H1 (cell line): Measurements from ENCODE around the gene PIP5K1C. TPM values are rescaled to one million over a fixed set of nuclear protein-coding genes. Genes with fewer than 3 reads are reported as not detected.
A peak's percentile ranks its signal among the peaks of the same experiment; 100 is the strongest.

ENCODE experiments used
- CTCF ChIA-PET: fragments of 300-600 bp; sonication (Branson Sonifier 250); formaldehyde crosslinking; loops from one replicate; lab custom pipeline; 2021; ENCODE audit not compliant: partially characterized antibody; lab: Charles Lee
- POLR2A ChIA-PET: fragments of 300-600 bp; sonication (Branson Sonifier 250); formaldehyde crosslinking; loops from one replicate; lab custom pipeline; 2021; ENCODE audit warnings: inconsistent platforms; ENCODE audit not compliant: partially characterized antibody; lab: Charles Lee
- DNase-seq, 2 experiments: peaks; one replicate each; pipeline versions ENCODE4 v3.0.0 to v3.0.0-alpha.2; 2010 to 2022; ENCODE audit warnings: low spot score in 2 of 2, low read depth in 1 of 2, mixed read lengths in 1 of 2
- FAIRE-seq: peaks from 2 replicates; lab custom pipeline; 2011; peaks lifted over from hg19 to GRCh38; lab: Jason Lieb, UNC
- H2AFZ ChIP-seq: 2 replicates; pipeline ENCODE4 v1.8.1; 2012; ENCODE audit warnings: low read length, inconsistent platforms
- H2AK5ac ChIP-seq: 2 replicates; pipeline ENCODE4 v1.6.1; 2013; ENCODE audit warnings: low read depth, low read length
- H2BK120ac ChIP-seq: replicated peaks from 2 replicates; pipeline ENCODE3; 2013; ENCODE audit warnings: low read depth, low read length, inconsistent platforms
- H2BK12ac ChIP-seq: 2 replicates; pipeline ENCODE4 v1.6.1; 2013; ENCODE audit warnings: low read depth, low read length
- H2BK15ac ChIP-seq: 2 replicates; pipeline ENCODE4 v1.6.1; 2013; ENCODE audit warnings: low read length
- H2BK20ac ChIP-seq: 2 replicates; pipeline ENCODE4 v1.6.1; 2013; ENCODE audit warnings: low read length
- H2BK5ac ChIP-seq: 2 replicates; pipeline ENCODE4 v1.6.1; 2013; ENCODE audit warnings: low read depth, low read length
- H3K14ac ChIP-seq: 2 replicates; pipeline ENCODE4 v1.6.1; 2013; ENCODE audit warnings: inconsistent platforms; ENCODE audit not compliant: insufficient read length
- H3K18ac ChIP-seq: 2 replicates; pipeline ENCODE4 v1.6.1; 2013; ENCODE audit warnings: low read length; ENCODE audit errors: extremely low read depth
- H3K23ac ChIP-seq: 2 replicates; pipeline ENCODE4 v1.6.1; 2013; ENCODE audit warnings: inconsistent platforms; ENCODE audit not compliant: insufficient read length
- H3K23me2 ChIP-seq: 2 replicates; pipeline ENCODE4 v1.6.1; 2013; ENCODE audit warnings: low read depth, low read length
- H3K27ac ChIP-seq: 2 replicates; pipeline ENCODE4 v1.6.1; 2011; ENCODE audit warnings: low read depth, low read length, inconsistent platforms
- H3K27me3 ChIP-seq, 4 experiments: replicated peaks in 1 of 4; 1 replicate in 1 of 4; 2 replicates in 3 of 4; pipeline versions ENCODE4 v1.6.1 to v1.8.1; 2011 to 2013; ENCODE audit warnings: low read length in 3 of 4, mild to moderate bottlenecking in 3 of 4, inconsistent platforms in 2 of 4, mixed read lengths in 2 of 4, moderate library complexity in 1 of 4; ENCODE audit not compliant: control insufficient read depth in 3 of 4, insufficient read depth in 3 of 4; ENCODE audit errors: extremely low read depth in 1 of 4
- H3K36me3 ChIP-seq, 4 experiments: 2 replicates each; pipeline versions ENCODE4 v1.6.1 to v1.8.1; 2011 to 2013; ENCODE audit warnings: mild to moderate bottlenecking in 4 of 4, low read length in 3 of 4, moderate library complexity in 2 of 4, control low read depth in 1 of 4, inconsistent platforms in 1 of 4; ENCODE audit not compliant: insufficient read depth in 4 of 4, control insufficient read depth in 2 of 4
- H3K4ac ChIP-seq: replicated peaks from 2 replicates; pipeline ENCODE3; 2013; ENCODE audit warnings: low read length, low read depth, mixed read lengths, inconsistent platforms; ENCODE audit not compliant: insufficient read length
- H3K4me1 ChIP-seq, 4 experiments: replicated peaks in 1 of 4; 1 replicate in 1 of 4; 2 replicates in 3 of 4; pipeline versions ENCODE4 v1.6.1 to v1.8.1; 2011 to 2013; ENCODE audit warnings: low read length in 3 of 4, inconsistent platforms in 2 of 4, mixed read lengths in 1 of 4; ENCODE audit not compliant: insufficient read depth in 4 of 4, control insufficient read depth in 3 of 4
- H3K4me2 ChIP-seq, 2 experiments: 2 replicates each; pipeline versions ENCODE4 v1.6.1 to v1.8.1; 2011 to 2013; ENCODE audit warnings: low read depth in 2 of 2, low read length in 2 of 2, control low read depth in 1 of 2, inconsistent platforms in 1 of 2, mild to moderate bottlenecking in 1 of 2; ENCODE audit not compliant: insufficient read depth in 1 of 2
- H3K4me3 ChIP-seq, 4 experiments: fragments of 200-600, 300-600 bp in 1 of 4; sonication (generic), shearing (Covaris generic), sonication (Bioruptor Twin) in 1 of 4; 2 replicates each; pipeline versions ENCODE4 v1.5.1 to v1.8.1; 2011 to 2016; ENCODE audit warnings: low read length in 4 of 4, low read depth in 3 of 4, control low read depth in 2 of 4, inconsistent platforms in 2 of 4, mild to moderate bottlenecking in 2 of 4, mixed read lengths in 1 of 4, moderate library complexity in 1 of 4; ENCODE audit not compliant: insufficient read depth in 2 of 4; ENCODE audit errors: extremely low read depth in 1 of 4
- H3K56ac ChIP-seq: replicated peaks from 2 replicates; pipeline ENCODE3; 2013; ENCODE audit warnings: low read depth, mild to moderate bottlenecking, mixed read lengths, low read length, inconsistent platforms; ENCODE audit not compliant: insufficient read length
- H3K79me1 ChIP-seq: 2 replicates; pipeline ENCODE4 v1.6.1; 2013; ENCODE audit warnings: low read depth, low read length, control low read depth
- H3K79me2 ChIP-seq, 2 experiments: 2 replicates each; pipeline versions ENCODE4 v1.6.1 to v1.8.1; 2012 to 2013; ENCODE audit warnings: low read length in 2 of 2, mild to moderate bottlenecking in 2 of 2, inconsistent platforms in 1 of 2; ENCODE audit not compliant: insufficient read depth in 2 of 2, control insufficient read depth in 1 of 2
- H3K9ac ChIP-seq, 4 experiments: replicated peaks in 1 of 4; 1 replicate in 1 of 4; 2 replicates in 3 of 4; pipeline versions ENCODE4 v1.6.1 to v1.8.1; 2011 to 2013; ENCODE audit warnings: low read depth in 3 of 4, low read length in 3 of 4, control low read depth in 2 of 4, mild to moderate bottlenecking in 2 of 4, moderate library complexity in 2 of 4, inconsistent platforms in 1 of 4; ENCODE audit errors: extremely low read depth in 1 of 4
- H3K9me3 ChIP-seq, 2 experiments: 2 replicates each; pipeline versions ENCODE4 v1.6.1 to v1.8.1; 2012 to 2013; ENCODE audit warnings: mild to moderate bottlenecking in 2 of 2, moderate library complexity in 2 of 2, control low read depth in 1 of 2, inconsistent platforms in 1 of 2, low read depth in 1 of 2, low read length in 1 of 2, mixed read lengths in 1 of 2; ENCODE audit not compliant: insufficient read depth in 2 of 2
- H4K20me1 ChIP-seq, 2 experiments: replicated peaks in 1 of 2; 2 replicates each; pipeline versions ENCODE3 to v1.8.1; 2011 to 2013; ENCODE audit warnings: inconsistent platforms in 2 of 2, low read length in 2 of 2, mild to moderate bottlenecking in 1 of 2; ENCODE audit not compliant: insufficient read depth in 2 of 2, control insufficient read depth in 1 of 2
- H4K5ac ChIP-seq: 2 replicates; pipeline ENCODE4 v1.6.1; 2013; ENCODE audit warnings: low read length, low read depth, mixed read lengths, inconsistent platforms; ENCODE audit not compliant: insufficient read length
- H4K8ac ChIP-seq: 2 replicates; pipeline ENCODE4 v1.8.0; 2013; ENCODE audit warnings: mild to moderate bottlenecking, moderate library complexity, low read length, inconsistent platforms; ENCODE audit not compliant: insufficient read depth; ENCODE audit errors: extremely low read depth
- H4K91ac ChIP-seq: replicated peaks from 2 replicates; pipeline ENCODE3; 2013; ENCODE audit warnings: low read length, mixed read lengths, inconsistent platforms; ENCODE audit not compliant: insufficient read length
- CREB1 ChIP-seq: IDR thresholded peaks from 2 replicates; pipeline ENCODE4 v1.6.1; 2012; ENCODE audit warnings: inconsistent platforms
- EP300 ChIP-seq, 2 experiments: IDR thresholded peaks; 1 replicate in 1 of 2; 2 replicates in 1 of 2; pipeline ENCODE4 v1.6.1; 2011 to 2012; ENCODE audit warnings: low read depth in 2 of 2, low read length in 2 of 2, mild to moderate bottlenecking in 2 of 2, borderline replicate concordance in 1 of 2, inconsistent platforms in 1 of 2, moderate library complexity in 1 of 2
- HDAC2 ChIP-seq, 2 experiments: fragments of 300-600 bp in 1 of 2; sonication (generic) in 1 of 2; IDR thresholded peaks; 2 replicates each; pipeline ENCODE4 v1.6.1; 2011 to 2012; ENCODE audit warnings: low read depth in 2 of 2, low read length in 2 of 2, mild to moderate bottlenecking in 2 of 2, moderate library complexity in 2 of 2, borderline replicate concordance in 1 of 2, inconsistent platforms in 1 of 2
- MAX ChIP-seq: IDR thresholded peaks from 2 replicates; pipeline ENCODE4 v1.6.1; 2012; ENCODE audit warnings: inconsistent platforms
- POU5F1 ChIP-seq: IDR thresholded peaks from 2 replicates; pipeline ENCODE4 v1.6.1; 2011; ENCODE audit warnings: low read depth, mild to moderate bottlenecking, low read length, moderate library complexity
- RBBP5 ChIP-seq: IDR thresholded peaks from 2 replicates; pipeline ENCODE4 v1.7.1; 2012; ENCODE audit warnings: low read depth, mild to moderate bottlenecking, inconsistent platforms, low read length, moderate library complexity, borderline replicate concordance
- SP1 ChIP-seq: IDR thresholded peaks from 2 replicates; pipeline ENCODE4 v1.6.1; 2011; ENCODE audit warnings: low read depth, low read length
- TAF1 ChIP-seq: IDR thresholded peaks from 2 replicates; pipeline ENCODE4 v1.6.1; 2011; ENCODE audit warnings: mild to moderate bottlenecking, low read depth, low read length
- TBP ChIP-seq: IDR thresholded peaks from 2 replicates; pipeline ENCODE4 v1.6.1; 2011; ENCODE audit warnings: low read depth, low read length, improper control_type of control experiment
- TEAD4 ChIP-seq: IDR thresholded peaks from 2 replicates; pipeline ENCODE4 v1.6.1; 2012; ENCODE audit warnings: low read depth, low read length, inconsistent platforms, mixed read lengths
- WGBS, 2 experiments: shearing (Covaris generic) in 1 of 2; methylation state at CpG; one replicate each; pipeline versions ENCODE4 v1.1.6 to v1.1.7; 2013 to 2015; ENCODE audit warnings: low lambda C conversion rate in 2 of 2, mixed read lengths in 2 of 2, inconsistent platforms in 1 of 2, low coverage in 1 of 2, missing lambda C conversion rate in 1 of 2; ENCODE audit not compliant: insufficient replicate concordance in 2 of 2, insufficient coverage in 1 of 2, insufficient read length in 1 of 2; ENCODE audit errors: extremely low coverage in 1 of 2, missing lambda C conversion rate in 1 of 2; 5-methylcytosine and 5-hydroxymethylcytosine counted together
- polyA plus RNA-seq, 7 experiments: library from polyadenylated mRNA; depleted of rRNA in 3 of 7; stranded (reverse) in 5 of 7; unstranded in 2 of 7; fragments of >200 nt in 5 of 7; fragments of 200-250 nt in 2 of 7; gene quantifications; 1 replicate in 5 of 7; 2 replicates in 1 of 7; 4 replicates in 1 of 7; pipeline versions ENCODE4 v1.2.1 to v1.2.3, GENCODE V29; 2011 to 2013; ENCODE audit warnings: missing spikeins in 2 of 7, mixed read lengths in 2 of 7
- total RNA-seq: library from RNA; stranded (reverse); fragmentation: NEBNext Ultra II Directional; extraction: Animal tissue kit (Norgen Biotek cat#: 25700); gene quantifications from 2 replicates; pipeline ENCODE4 v1.2.1, GENCODE V29; 2021

PIP5K1C gene
- total and polyA plus RNA-seq, 2 of the 8 experiments (the other 6 are each of a cell fraction or from before 2014, with no cell fraction given) = 10.6 to 32.9 TPM

GRCh38 chr19:3725640-3726310 is 25.5 kb upstream of the PIP5K1C start:
- no peak overlapping the region for H2AFZ ChIP-seq
- H3K9me3 ChIP-seq = no peaks in the 10 kb centered on the region
- H4K20me1 ChIP-seq = no peaks in the 10 kb centered on the region
- no peak overlapping the region for H2BK12ac ChIP-seq
- H2BK120ac ChIP-seq = no peak overlapping the region
- peaks cover 0 to 3% (median 0%) of the 10 kb centered on the region in 4 experiments; a peak in 2 of 7 replicates for H3K27me3 ChIP-seq
- H3K79me1 ChIP-seq = no peaks in the 10 kb centered on the region
- no peak overlapping the region for H3K4ac ChIP-seq
- ChIA-PET CTCF (interaction anchor here (0.6 to 1.7 kb wide), 7 partner anchors 9 to 802 kb away, joined by 3 to 5 read pairs (median 3); no protein-coding TSS in a partner anchor), POLR2A (interaction anchor here (0.6 to 1.8 kb wide), 3 partner anchors 17 to 422 kb away, joined by 4 read pairs; partner anchors contain the start of genes MRPL54 and TJP3)
- H3K4me1 ChIP-seq = peaks cover 0 to 13% (median 7%) of the 10 kb centered on the region in 4 experiments; a peak in 6 of 7 replicates
- H3K36me3 ChIP-seq = no peaks in the 10 kb centered on the region
- H3K23ac ChIP-seq = no peak overlapping the region
- peaks cover 8% of the 10 kb centered on the region; the same call in 1 of the 2 replicates for H3K23me2 ChIP-seq
- H3K9ac ChIP-seq = no peak overlapping the region
- no peak overlapping the region for H3K56ac ChIP-seq
- no peak overlapping the region for H3K27ac ChIP-seq
- peak; percentile 61 to 77 for DNase-seq
- H3K4me3 ChIP-seq = peak overlapping the region in 1 of 4 experiments; percentile 23; a peak in 1 of 8 replicates
- H3K79me2 ChIP-seq = no peaks in the 10 kb centered on the region
- H2BK5ac ChIP-seq = no peak overlapping the region
- H3K4me2 ChIP-seq = peak overlapping the region; percentile 22 to 47; a peak in 3 of 4 replicates
- TF ChIP-seq POU5F1 (no peak), TBP (peak; percentile 46; the same call in 1 of the 2 replicates), MAX (peak; percentile 61; the same call in 1 of the 2 replicates), TAF1 (0 out of 2 replicates have a peak, but pooled peaks have one; percentile 26), HDAC2 (IDR thresholded peaks at IDR 0.05; ENCODE audit: borderline replicate concordance in 1 of 2, low read depth in 2 of 2, low read length in 2 of 2) (peak; percentile 26 to 80; a peak in 3 of 4 replicates), TEAD4 (peak; percentile 70), SP1 (peak; percentile 83), EP300 (IDR thresholded peaks at IDR 0.05; ENCODE audit: borderline replicate concordance in 1 of 2, low read depth in 2 of 2, low read length in 2 of 2) (no peak), CREB1 (0 out of 2 replicates have a peak, but pooled peaks have one; percentile 24), RBBP5 (no peak)
- no peak overlapping the region for H2AK5ac ChIP-seq
- H2BK20ac ChIP-seq = no peak overlapping the region
- H4K5ac ChIP-seq = peak overlapping the region; percentile 71
- H3K18ac ChIP-seq = peak overlapping the region; percentile 72
- WGBS, 2 experiments = 31% methylated on average over 11 of the region's 14 CpGs; no CpG with 5 or more reads in 1 of the 2 experiments
- H2BK15ac ChIP-seq = no peak overlapping the region
- FAIRE-seq = no peak
- H3K14ac ChIP-seq = no peak overlapping the region
- H4K8ac ChIP-seq = peak overlapping the region; percentile 11; the same call in 1 of the 2 replicates
- H4K91ac ChIP-seq = peak overlapping the region; percentile 74
